HS-5 (cell line): Measurements from ENCODE around the gene IQCK.
"Not testable (repeated sequence)": the region's sequence is repeated elsewhere in the genome, so short reads cannot be mapped to it uniquely, and the experiment has no call there.

Experiments
- DNase-seq: peaks from one replicate; pipeline ENCODE4 v3.0.0-alpha.2; 2012; ENCODE audit warnings: low read depth

IQCK gene

GRCh38 chr16:19760356-19761060, 42.4 kb downstream of the IQCK start:
- no peak for DNase-seq

- no peak for DNase-seq
Observed at GRCh38 chr16:19765860-19766553, 47.9 kb downstream of the IQCK start.

GRCh38 chr16:19766554-19766884, 48.4 kb downstream of the IQCK start:
- no peak for DNase-seq

GRCh38 chr16:19766988-19767387, 48.9 kb downstream of the IQCK start:
- DNase-seq: no peak

GRCh38 chr16:19767497-19767896, 49.4 kb downstream of the IQCK start:
- DNase-seq: no peak

- DNase-seq: no peak
Observed at GRCh38 chr16:19769239-19769638, 51.2 kb downstream of the IQCK start.

GRCh38 chr16:19771040-19771439, 53.0 kb downstream of the IQCK start:
- no peak for DNase-seq

GRCh38 chr16:19771796-19772195, 53.7 kb downstream of the IQCK start:
- DNase-seq: no peak

GRCh38 chr16:19774024-19774423, 56.0 kb downstream of the IQCK start:
- no peak for DNase-seq

GRCh38 chr16:19776147-19776546, 58.1 kb downstream of the IQCK start:
- DNase-seq: no peak

- DNase-seq: no peak
Observed at GRCh38 chr16:19776565-19776964, 58.5 kb downstream of the IQCK start.

- DNase-seq: no peak
Observed at GRCh38 chr16:19780321-19780720, 62.2 kb downstream of the IQCK start.

GRCh38 chr16:19781226-19781625, 63.2 kb downstream of the IQCK start:
- no peak for DNase-seq

- DNase-seq: no peak
Observed at GRCh38 chr16:19783363-19784182, 65.5 kb downstream of the IQCK start.

- DNase-seq: no peak
Observed at GRCh38 chr16:19784183-19784736, 66.2 kb downstream of the IQCK start.

- no peak for DNase-seq
Observed at GRCh38 chr16:19785081-19785480, 67.0 kb downstream of the IQCK start.

GRCh38 chr16:19785512-19786130, 67.5 kb downstream of the IQCK start:
- DNase-seq: no peak

- not testable (repeated sequence) for DNase-seq
Observed at GRCh38 chr16:19801369-19801768, 83.3 kb downstream of the IQCK start.

GRCh38 chr16:19801824-19802223, 83.8 kb downstream of the IQCK start:
- not testable (repeated sequence) for DNase-seq

- DNase-seq: no peak
Observed at GRCh38 chr16:19802612-19803011, 84.5 kb downstream of the IQCK start.

- no peak for DNase-seq
Observed at GRCh38 chr16:19804538-19805323, 86.7 kb downstream of the IQCK start.
